OCI-LY1 (cell line): ENCODE data around the gene CELSR2.

ENCODE experiments used
- H2AFZ ChIP-seq: fragments of 200-600 bp; sonication (generic), shearing (Covaris generic); 2 replicates; pipeline ENCODE4 v1.6.0; 2014; ENCODE audit warnings: antibody characterized with exemption, mild to moderate bottlenecking, low read length
- H3F3A ChIP-seq: fragments of 200-600 bp; sonication (generic), shearing (Covaris generic); 2 replicates; pipeline ENCODE4 v1.6.0; 2014; ENCODE audit warnings: mild to moderate bottlenecking, antibody characterized with exemption, low read length, moderate library complexity; ENCODE audit not compliant: insufficient read depth
- H3K27ac ChIP-seq: fragments of 200-600 bp; sonication (generic); 2 replicates; pipeline ENCODE4 v1.5.1; 2014; ENCODE audit warnings: low read length, mixed run types, mild to moderate bottlenecking, low read depth; ENCODE audit not compliant: poor library complexity, severe bottlenecking
- H3K27me3 ChIP-seq: fragments of 200-600 bp; sonication (generic); 2 replicates; pipeline ENCODE4 v1.6.0; 2014; ENCODE audit warnings: antibody characterized with exemption, mild to moderate bottlenecking, low read length, moderate library complexity; ENCODE audit not compliant: insufficient read depth
- H3K36me3 ChIP-seq: fragments of 200-600 bp; sonication (generic); 2 replicates; pipeline ENCODE4 v1.6.1; 2014; ENCODE audit warnings: mild to moderate bottlenecking, antibody characterized with exemption, low read length, moderate library complexity, mixed read lengths; ENCODE audit not compliant: insufficient read depth
- H3K4me1 ChIP-seq: fragments of 200-600 bp; sonication (generic); 2 replicates; pipeline ENCODE4 v1.5.1; 2014; ENCODE audit warnings: mild to moderate bottlenecking, low read length, moderate library complexity; ENCODE audit not compliant: insufficient read depth, severe bottlenecking
- H3K4me2 ChIP-seq: fragments of 200-600 bp; sonication (generic), shearing (Covaris generic); 2 replicates; pipeline ENCODE4 v1.6.1; 2014; ENCODE audit warnings: low read length
- H3K4me3 ChIP-seq: fragments of 200-600 bp; sonication (generic); 2 replicates; pipeline ENCODE4 v1.5.1; 2014; ENCODE audit warnings: low read length, low read depth, mild to moderate bottlenecking, mixed read lengths; ENCODE audit not compliant: poor library complexity, severe bottlenecking
- H3K79me2 ChIP-seq: fragments of 200-600 bp; shearing (Covaris generic); 2 replicates; pipeline ENCODE4 v1.6.1; 2016; ENCODE audit warnings: mixed run types, low read length, mixed read lengths; ENCODE audit not compliant: insufficient read depth
- H3K9ac ChIP-seq: fragments of 200-600 bp; sonication (generic), shearing (Covaris generic); 2 replicates; pipeline ENCODE4 v1.6.1; 2014; ENCODE audit warnings: mild to moderate bottlenecking, low read length, mixed read lengths
- H3K9me2 ChIP-seq: fragments of 200-600 bp; sonication (generic), shearing (Covaris generic); 2 replicates; pipeline ENCODE4 v1.6.1; 2014; ENCODE audit warnings: low read depth, mild to moderate bottlenecking, low read length, mixed read lengths
- H3K9me3 ChIP-seq: fragments of 200-600 bp; shearing (Covaris generic); 2 replicates; pipeline ENCODE4 v1.6.1; 2014; ENCODE audit warnings: low read length, mixed read lengths
- H4K20me1 ChIP-seq: fragments of 200-600 bp; sonication (generic), shearing (Covaris generic); 2 replicates; pipeline ENCODE4 v1.6.0; 2016; ENCODE audit warnings: mild to moderate bottlenecking, low read length; ENCODE audit not compliant: insufficient read depth
- CTCF ChIP-seq: fragments of 200-600 bp; sonication (generic), shearing (Covaris generic); IDR thresholded peaks from 2 replicates; pipeline ENCODE4 v1.5.1; 2017; ENCODE audit warnings: mild to moderate bottlenecking, antibody characterized with exemption, low read length, moderate library complexity, mixed read lengths
- EZH2 ChIP-seq: fragments of 200-600 bp; sonication (generic), shearing (Covaris generic); IDR thresholded peaks from 2 replicates; pipeline ENCODE4 v1.8.0; 2017; ENCODE audit warnings: borderline replicate concordance, mixed run types, mild to moderate bottlenecking, antibody characterized with exemption, low read length, moderate library complexity, mixed read lengths

Gene CELSR2

DNA sequence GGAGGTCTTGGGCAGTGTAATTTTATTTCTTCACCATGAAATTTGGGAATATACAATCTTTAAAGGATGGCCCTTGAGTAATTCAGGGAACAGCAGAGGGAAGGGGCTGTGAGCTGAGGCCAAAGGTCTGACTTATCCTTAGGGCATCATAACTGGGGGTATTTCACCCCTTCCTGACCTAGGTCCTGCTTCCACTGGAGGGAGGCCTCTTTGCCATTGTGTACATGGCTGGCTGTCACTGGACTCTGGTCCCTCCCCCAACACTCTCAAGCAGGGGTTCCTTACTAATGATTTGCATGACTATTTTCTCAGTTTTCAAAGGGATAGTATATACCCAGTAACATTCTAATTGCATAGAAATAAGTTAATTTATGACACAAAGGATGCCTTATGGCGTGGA lies 40.8 kb downstream of the CELSR2 start:
- TF ChIP-seq EZH2: no peak
- TF ChIP-seq CTCF: no peak
- H3K27me3 ChIP-seq: no peaks in the 10 kb centered on the region
- no peaks in the 10 kb centered on the region for H3K4me1 ChIP-seq
- H3F3A ChIP-seq: no peaks in the 10 kb centered on the region
- H3K36me3 ChIP-seq: no peaks in the 10 kb centered on the region
- H3K79me2 ChIP-seq: no peaks in the 10 kb centered on the region
- no peak overlapping the region for H2AFZ ChIP-seq
- no peaks in the 10 kb centered on the region for H3K9me2 ChIP-seq
- H3K27ac ChIP-seq: no peak overlapping the region
- no peak overlapping the region for H3K4me3 ChIP-seq
- no peak overlapping the region for H3K4me2 ChIP-seq
- H3K9ac ChIP-seq: no peak overlapping the region
- no peaks in the 10 kb centered on the region for H4K20me1 ChIP-seq
- H3K9me3 ChIP-seq: no peaks in the 10 kb centered on the region

DNA sequence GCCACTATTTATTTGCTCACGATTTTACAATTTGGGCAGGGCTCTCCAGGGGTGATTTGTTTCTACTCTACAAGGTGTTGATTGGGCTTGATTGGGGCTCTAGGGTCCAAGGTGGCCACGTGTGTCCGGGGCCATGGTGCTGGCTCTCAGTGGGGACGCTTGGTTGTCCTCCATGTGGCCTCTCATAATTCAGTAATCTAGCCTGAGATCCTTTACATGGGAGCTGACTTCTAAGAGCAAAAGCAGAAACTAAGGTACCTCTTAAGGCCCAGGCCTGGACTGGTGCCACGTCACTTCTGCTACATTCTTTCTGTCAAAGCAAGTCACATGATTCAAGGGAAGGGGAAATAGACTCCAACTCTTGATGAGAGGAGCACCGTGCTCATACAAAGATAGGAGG lies 41.7 kb downstream of the CELSR2 start:
- Histone ChIP-seq H3K9ac (no peak overlapping the region), H3K27ac (no peak overlapping the region), H3K9me2 (no peaks in the 10 kb centered on the region), H3K9me3 (no peaks in the 10 kb centered on the region), H3K27me3 (no peaks in the 10 kb centered on the region), H3K4me2 (no peak overlapping the region), H3F3A (no peaks in the 10 kb centered on the region), H3K79me2 (no peaks in the 10 kb centered on the region), H2AFZ (no peak overlapping the region), H4K20me1 (no peaks in the 10 kb centered on the region), H3K4me1 (no peaks in the 10 kb centered on the region), H3K4me3 (no peak overlapping the region), H3K36me3 (no peaks in the 10 kb centered on the region)
- TF ChIP-seq CTCF (no peak), EZH2 (no peak)

GRCh38 chr1:109292364-109292763 lies 43.0 kb downstream of the CELSR2 start:
- TF ChIP-seq CTCF: no peak
- no peak for TF ChIP-seq EZH2
- no peak overlapping the region for H3K9ac ChIP-seq
- H3K9me3 ChIP-seq: no peaks in the 10 kb centered on the region
- no peak overlapping the region for H3K27ac ChIP-seq
- H4K20me1 ChIP-seq: no peaks in the 10 kb centered on the region
- H2AFZ ChIP-seq: no peak overlapping the region
- H3F3A ChIP-seq: no peaks in the 10 kb centered on the region
- no peak overlapping the region for H3K4me2 ChIP-seq
- no peaks in the 10 kb centered on the region for H3K36me3 ChIP-seq
- H3K79me2 ChIP-seq: no peaks in the 10 kb centered on the region
- no peaks in the 10 kb centered on the region for H3K9me2 ChIP-seq
- no peak overlapping the region for H3K4me3 ChIP-seq
- no peaks in the 10 kb centered on the region for H3K4me1 ChIP-seq
- H3K27me3 ChIP-seq: no peaks in the 10 kb centered on the region
